Eye (tissue), 1 donor: ENCODE measurements around the gene SUV39H1.
A peak's percentile ranks its signal among the peaks of the same experiment; 100 is the strongest.

ENCODE experiments used
- DNase-seq: peaks from one replicate; pipeline ENCODE4 v3.0.0-alpha.2; 2015

The SUV39H1 gene

GRCh38 chrX:48715072-48715471, 18.5 kb downstream of the SUV39H1 start:
- DNase-seq: no peak

DNA sequence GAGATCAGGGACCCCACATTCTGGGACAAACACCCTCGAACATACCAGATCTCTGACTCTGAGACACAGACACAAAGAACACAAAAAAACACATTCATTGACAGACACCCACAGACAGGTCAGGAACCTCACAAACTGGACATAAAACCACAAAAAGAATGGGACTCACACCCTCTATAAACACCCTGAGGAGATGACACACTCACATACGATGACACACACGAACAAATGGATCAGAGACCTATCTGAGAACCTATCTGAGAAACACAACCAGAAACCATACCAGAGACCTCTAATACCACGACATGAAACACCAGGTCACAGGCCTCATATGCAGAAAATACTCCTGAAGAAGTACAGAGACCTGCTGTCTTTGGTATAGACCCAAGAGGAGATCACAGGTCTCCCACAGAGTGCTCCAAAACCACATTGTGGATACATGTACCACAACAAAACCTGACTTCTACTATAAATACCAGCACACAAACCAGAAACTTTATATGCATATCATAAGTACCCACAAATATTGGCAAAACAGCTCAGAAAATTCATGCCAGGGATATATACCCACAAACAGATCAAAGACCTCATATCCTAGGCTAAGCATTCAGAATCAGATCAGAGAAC, 19.5 kb downstream of the SUV39H1 start:
- DNase-seq: no peak

DNA sequence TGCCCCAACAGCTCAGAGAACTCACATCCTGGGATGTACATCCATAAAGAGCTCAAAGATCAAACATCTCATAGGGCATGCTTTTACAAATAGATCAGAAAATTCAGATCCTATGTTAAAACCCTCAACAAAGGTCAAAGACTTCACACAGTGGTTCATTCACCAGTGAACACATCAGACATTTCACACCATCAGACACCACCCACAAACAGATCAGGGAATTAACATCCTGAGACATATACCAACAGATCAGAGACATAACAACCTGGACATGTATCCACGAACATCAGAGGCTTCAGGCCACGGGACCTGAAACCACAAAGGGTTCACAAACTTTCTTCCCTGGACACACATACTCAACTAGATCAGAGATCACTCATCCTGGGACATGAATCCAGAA, 23.4 kb downstream of the SUV39H1 start:
- no peak for DNase-seq

- DNase-seq: no peak
These were observed 24.2 kb downstream of the SUV39H1 start for GRCh38 chrX:48720577-48721250.

DNA sequence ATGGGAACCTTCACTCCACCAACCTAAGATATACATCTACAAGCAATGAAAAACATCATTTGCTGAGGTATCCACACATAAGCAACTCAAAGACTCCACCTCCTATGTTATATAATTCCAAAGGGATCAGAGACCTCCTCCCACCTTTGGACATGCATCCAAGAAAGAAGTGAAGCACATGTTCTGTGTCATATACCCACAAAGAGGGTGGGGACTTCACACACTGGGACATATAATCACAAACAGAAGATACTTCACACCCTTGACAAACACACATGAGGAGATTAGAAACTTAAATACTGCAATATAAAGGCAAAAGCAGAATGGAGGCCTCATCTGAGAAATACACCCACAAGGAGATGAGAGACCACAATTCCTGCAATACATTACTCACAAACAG, 25.4 kb downstream of the SUV39H1 start:
- DNase-seq: no peak

DNA sequence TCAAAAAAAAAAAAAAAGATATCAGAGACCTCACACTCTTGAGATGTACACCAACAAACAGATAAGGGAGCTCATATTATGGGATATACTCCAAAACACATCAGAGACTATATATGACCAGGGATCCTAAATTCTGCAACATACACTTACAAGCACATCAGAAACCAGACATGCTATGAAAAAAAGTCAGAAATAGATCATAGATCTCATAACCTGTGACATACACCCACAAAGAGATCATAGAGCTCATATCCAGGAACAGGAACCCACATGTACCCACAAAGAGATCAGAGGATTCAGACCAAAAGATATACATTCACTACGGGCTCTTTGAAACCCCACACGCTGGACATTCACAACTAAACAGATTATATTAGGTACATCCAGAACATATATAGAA, 30.1 kb downstream of the SUV39H1 start:
- DNase-seq: no peak

- no peak for DNase-seq
These were observed 32.1 kb downstream of the SUV39H1 start for GRCh38 chrX:48728653-48729052.

DNA sequence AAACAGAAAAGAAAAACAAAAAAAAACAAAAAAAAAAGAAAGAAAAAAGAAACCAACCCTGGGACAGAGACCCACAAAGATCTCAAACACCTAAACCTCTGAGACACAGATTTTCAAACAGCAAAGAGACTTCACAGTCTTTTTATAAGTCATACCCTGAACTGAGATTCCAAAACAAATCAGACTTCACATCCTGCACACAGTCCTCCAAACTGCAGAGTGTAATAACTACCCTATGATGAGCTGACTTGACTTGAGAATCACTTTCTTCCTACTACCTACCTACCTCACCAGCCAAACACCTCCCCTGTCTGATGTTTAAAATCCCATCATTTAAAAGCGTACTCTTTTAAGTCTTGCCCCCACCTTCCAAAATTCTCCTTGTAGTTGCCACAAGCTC, 39.8 kb downstream of the SUV39H1 start:
- DNase-seq: peak; percentile 2

- DNase-seq: no peak
These were observed 40.3 kb downstream of the SUV39H1 start for GRCh38 chrX:48736878-48737212.

DNA sequence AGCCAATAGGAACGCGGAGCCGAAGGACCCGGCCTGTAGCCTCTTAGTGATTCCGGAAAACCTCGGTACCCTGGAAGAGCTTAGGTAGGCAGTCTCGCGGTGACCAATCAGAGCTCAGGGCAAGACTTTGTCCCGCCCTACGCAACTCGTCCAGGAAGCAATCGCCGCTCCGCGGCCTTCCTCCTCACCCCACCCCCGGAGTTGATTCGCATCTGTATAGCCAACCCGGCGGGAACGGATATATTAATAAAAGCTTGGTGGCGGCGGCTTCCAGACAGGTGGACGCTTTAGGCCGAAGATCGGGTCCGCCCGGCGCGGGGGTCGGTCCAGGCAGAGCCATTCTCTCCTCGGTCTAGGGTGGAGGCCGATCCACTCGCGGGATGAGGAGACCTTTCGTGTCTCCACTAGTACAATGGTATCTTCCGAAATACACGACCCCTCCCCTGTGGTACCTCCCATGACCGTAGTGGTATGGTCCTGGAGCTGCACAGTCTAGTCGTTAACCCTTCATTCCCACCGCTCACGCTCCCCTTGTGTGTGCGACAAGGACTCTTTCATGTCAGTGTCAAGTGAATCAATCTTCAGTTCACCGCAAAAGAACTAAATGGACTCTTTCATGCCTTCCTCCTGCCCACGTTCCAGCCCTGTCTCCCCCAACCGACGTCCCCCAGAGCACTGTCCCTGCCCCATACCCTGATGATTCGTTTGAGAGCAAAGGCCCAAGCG, 40.8 kb downstream of the SUV39H1 start:
- peak; percentile 97 for DNase-seq

DNA sequence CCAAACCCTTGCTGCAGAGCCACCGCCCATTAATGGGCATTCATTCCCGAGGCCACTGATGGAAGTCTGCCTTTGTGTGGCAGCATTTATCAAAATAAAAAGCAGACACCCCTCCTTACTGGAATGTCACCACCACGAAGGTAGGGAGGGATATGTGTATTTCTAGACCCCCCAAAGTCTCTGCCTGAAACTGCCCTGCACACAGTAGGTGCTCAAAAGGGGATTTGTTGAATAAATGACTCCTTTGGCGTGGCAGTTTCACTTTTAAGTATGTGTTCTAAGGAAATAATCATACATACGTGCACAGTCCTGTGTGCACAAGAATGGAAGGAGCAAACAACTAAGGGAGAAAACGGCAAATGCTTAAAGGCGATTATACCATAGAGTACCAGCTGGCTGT, 41.4 kb downstream of the SUV39H1 start:
- DNase-seq: peak; percentile 14

DNA sequence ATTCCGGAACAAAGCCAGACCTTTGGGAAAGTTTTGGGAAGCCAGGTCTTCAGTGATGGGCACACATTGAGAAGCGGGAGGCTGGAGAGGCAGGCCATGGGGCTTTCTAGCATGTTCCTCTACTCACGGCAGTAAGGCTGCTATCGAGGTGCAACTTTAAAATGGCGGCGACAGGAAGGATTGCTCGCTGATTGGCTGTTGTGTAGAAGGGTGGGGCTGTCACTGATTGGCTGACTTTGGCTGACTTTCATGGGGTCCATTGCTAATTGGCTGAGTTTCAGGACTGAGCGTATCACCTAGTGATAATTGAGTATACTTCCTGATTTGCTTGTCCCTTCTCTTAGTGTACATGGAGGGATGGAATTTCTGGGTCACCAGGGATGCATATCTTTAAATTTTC, 45.3 kb downstream of the SUV39H1 start:
- DNase-seq: no peak

- DNase-seq: no peak
These were observed 48.7 kb downstream of the SUV39H1 start for GRCh38 chrX:48745222-48745621.

- DNase-seq: no peak
These were observed 51.0 kb downstream of the SUV39H1 start for GRCh38 chrX:48747415-48748016.

GRCh38 chrX:48749182-48749581, 52.6 kb downstream of the SUV39H1 start:
- no peak for DNase-seq

GRCh38 chrX:48751343-48751742, 54.8 kb downstream of the SUV39H1 start:
- DNase-seq: no peak

DNA sequence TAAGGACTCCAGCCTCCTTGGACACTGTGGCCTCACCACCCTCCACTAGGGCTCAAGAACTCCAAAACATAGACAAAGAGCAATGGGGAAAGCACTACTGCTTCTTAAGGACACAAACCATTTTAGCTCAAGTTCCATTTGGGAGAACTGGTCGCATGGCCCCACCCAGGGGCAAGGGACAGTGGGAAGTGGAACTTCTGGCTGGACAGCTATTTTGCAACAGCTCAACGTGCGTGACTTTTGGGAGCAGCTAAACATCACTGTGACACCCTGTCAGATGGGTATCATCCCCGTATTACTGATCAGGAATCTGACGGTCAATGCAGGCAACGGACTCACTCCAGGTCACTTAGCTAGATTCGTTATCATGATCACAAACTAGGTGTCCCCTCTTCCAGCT, 56.0 kb downstream of the SUV39H1 start:
- no peak for DNase-seq

- DNase-seq: no peak
These were observed 57.2 kb downstream of the SUV39H1 start for GRCh38 chrX:48753708-48754228.

DNA sequence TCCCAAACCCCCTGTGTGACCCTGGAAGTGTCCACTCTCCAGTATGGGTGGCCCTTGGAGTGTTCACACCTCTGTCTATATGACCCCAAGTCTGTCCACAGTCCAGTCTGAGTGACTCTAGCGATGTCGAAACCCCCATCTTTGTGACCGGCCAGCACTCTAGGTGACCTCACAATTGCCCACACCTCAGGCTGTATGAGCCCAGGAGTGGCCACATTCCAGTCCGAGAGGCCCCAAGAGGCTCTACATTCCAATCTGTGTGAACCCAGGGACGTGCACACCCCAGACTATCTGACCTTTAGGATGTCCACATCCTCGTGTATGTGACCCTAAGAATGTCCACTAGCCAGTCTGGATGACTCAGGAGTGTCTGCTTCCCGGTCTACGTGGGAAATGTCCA, 57.7 kb downstream of the SUV39H1 start:
- DNase-seq: no peak
